Activated T-cell treated with anti-CD3 and anti-CD28 coated beads, Interleukin-2, amount 50 U/mL, for 24 hours (primary cell): Measurements from ENCODE around the gene PTX3.

Experiments
- DNase-seq: peaks from one replicate; pipeline ENCODE4 v3.0.0-alpha.2; 2020
- H3K27ac Mint-ChIP-seq: 2 replicates; pipeline ENCODE4 v1.8.0; 2020; ENCODE audit warnings: mild to moderate bottlenecking, mixed read lengths
- H3K27me3 Mint-ChIP-seq: 2 replicates; pipeline ENCODE4 v1.8.0; 2020; ENCODE audit warnings: mixed read lengths
- H3K36me3 Mint-ChIP-seq: 2 replicates; pipeline ENCODE4 v1.8.0; 2020; ENCODE audit warnings: low read depth, mixed read lengths
- H3K4me1 Mint-ChIP-seq: 2 replicates; pipeline ENCODE4 v1.8.0; 2020; ENCODE audit warnings: low read depth, mixed read lengths
- H3K4me3 Mint-ChIP-seq: 2 replicates; pipeline ENCODE4 v1.8.0; 2020; ENCODE audit warnings: mild to moderate bottlenecking, moderate library complexity, mixed read lengths
- H3K9me3 Mint-ChIP-seq: 2 replicates; pipeline ENCODE4 v1.8.0; 2020; ENCODE audit warnings: mixed read lengths

Gene PTX3

DNA sequence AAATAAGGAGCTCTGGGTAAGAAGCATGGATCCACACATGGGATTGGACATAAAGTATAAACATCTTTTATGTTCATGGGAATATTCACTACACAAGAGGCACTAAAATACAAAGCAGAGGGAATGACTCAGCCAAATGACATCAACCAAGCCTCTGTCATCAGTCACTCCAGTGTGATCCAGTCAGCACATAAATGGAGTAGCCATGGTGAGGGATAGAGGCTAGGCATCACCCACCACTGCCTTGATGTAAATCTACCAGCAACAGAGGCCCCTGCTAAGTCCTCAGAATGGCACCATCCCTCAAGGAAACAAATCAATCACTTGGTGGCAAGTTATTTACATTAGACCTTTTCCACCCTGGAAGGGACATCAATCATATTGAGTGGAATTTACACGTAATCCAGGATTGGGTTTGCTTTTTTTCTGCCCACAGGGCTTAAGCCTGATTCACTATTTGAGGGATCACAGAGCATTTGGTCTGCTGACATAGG, 39.3 kb downstream of the PTX3 start:
- Mint-ChIP-seq H3K4me1 (no peaks in the 10 kb centered on the region), H3K9me3 (no peaks in the 10 kb centered on the region), H3K4me3 (no peak overlapping the region), H3K27me3 (peaks cover 2% of the 10 kb centered on the region), H3K27ac (no peak overlapping the region), H3K36me3 (no peaks in the 10 kb centered on the region)
- DNase-seq, result no peak

DNA sequence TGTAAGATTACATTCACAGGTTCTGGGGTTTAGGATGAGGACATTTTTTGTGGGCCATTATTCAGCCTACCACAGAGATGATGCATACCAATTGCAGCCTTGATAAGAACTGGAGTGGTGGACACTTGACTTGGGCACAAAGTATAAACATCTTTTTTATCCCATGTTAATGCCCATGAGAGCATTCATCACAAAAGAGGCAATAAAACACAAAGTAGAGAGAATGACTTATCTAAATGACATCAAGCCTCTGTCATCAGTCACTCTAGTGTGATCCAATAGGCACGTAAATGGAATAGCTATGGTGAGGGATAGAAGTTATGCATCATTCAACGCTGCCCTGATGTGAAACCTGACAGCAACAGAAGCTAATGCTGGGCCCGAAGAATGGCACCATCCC, 40.8 kb downstream of the PTX3 start:
- peaks cover under 1% of the 10 kb centered on the region for H3K9me3 Mint-ChIP-seq
- H3K36me3 Mint-ChIP-seq, result no peaks in the 10 kb centered on the region
- H3K27me3 Mint-ChIP-seq, result peaks cover 12% of the 10 kb centered on the region
- H3K4me3 Mint-ChIP-seq, result no peak overlapping the region
- no peaks in the 10 kb centered on the region for H3K4me1 Mint-ChIP-seq
- DNase-seq, result no peak
- H3K27ac Mint-ChIP-seq, result no peak overlapping the region

DNA sequence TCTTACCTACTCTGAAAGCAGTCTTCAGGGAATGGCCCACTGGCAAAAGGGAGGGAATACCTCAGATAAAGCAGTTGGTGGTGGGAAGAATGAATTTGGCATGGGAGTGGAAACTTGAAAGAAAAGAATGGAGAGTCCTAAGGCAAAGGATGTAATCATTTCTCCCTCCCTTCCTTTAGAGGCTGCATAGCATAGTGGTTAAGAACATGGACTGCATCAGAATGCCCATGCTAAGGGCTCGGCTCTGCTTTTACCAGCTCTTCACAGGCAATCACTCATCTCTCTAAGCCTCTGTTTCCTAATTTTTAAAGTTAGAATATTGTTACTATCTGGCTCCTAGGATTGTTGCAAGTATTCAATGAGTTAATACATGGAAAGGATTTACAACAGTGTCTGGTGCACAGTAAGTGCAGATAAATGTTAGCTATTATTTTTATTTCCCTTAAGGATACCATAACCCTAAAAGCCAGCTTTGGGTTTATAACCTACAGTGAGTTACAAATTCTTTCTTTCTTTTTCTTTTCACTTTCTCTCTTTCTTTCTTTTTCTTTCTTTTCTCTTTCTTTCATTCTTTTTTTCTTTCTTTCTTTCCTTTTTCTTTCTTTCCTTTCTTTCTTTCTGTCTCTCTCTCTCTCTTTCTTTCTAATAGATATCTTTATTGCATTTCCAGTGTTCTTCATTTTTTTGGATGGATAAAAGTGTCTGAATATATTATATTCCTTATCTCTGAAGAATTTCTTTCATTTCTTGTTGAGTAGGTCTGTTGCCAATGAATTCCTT, 43.0 kb downstream of the PTX3 start:
- no peak for DNase-seq
- H3K27ac Mint-ChIP-seq, result no peak overlapping the region
- peaks cover 2% of the 10 kb centered on the region for H3K9me3 Mint-ChIP-seq
- no peaks in the 10 kb centered on the region for H3K36me3 Mint-ChIP-seq
- H3K27me3 Mint-ChIP-seq, result peaks cover 22% of the 10 kb centered on the region
- H3K4me3 Mint-ChIP-seq, result no peak overlapping the region
- no peaks in the 10 kb centered on the region for H3K4me1 Mint-ChIP-seq

DNA sequence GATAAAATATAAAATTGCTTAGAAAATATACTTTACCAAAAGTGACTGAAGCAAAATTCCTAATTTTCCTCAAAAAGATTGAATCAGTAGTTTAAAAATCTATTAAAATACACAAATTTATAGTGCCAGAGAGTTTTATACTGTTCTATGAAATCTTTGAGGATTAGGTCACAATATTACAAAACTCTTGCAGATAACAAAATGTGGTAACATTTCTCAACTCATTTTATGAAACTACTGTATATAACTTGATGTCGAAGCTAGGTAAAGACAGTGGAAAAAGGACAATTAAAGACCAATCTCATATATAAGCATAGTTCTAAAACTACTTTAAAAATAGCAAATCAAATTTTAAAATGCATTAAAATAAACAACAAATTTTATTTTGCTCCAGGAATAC, 50.7 kb downstream of the PTX3 start:
- no peaks in the 10 kb centered on the region for H3K36me3 Mint-ChIP-seq
- no peak for DNase-seq
- H3K27me3 Mint-ChIP-seq, result peaks cover 16% of the 10 kb centered on the region
- H3K9me3 Mint-ChIP-seq, result peaks cover 2% of the 10 kb centered on the region
- H3K4me1 Mint-ChIP-seq, result no peaks in the 10 kb centered on the region
- no peak overlapping the region for H3K27ac Mint-ChIP-seq
- no peak overlapping the region for H3K4me3 Mint-ChIP-seq

DNA sequence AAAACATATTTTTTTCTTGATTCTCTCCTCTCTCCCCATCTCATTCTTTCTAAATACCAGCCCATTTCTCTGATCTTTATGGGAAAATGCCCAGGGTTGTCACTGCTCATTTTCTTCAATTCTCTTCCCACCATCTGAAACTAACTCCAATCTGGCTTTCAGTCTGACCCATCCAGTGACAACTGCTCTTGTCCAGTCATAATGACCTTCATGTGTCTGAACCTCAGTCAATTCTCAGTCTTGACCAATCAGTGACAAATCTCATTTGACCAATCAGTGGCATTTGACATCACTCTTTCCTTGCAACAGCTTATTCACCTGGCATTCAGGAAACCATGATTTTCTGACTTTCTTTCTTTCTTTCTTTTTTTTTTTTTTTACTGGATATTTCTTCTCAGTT, 51.5 kb downstream of the PTX3 start:
- Mint-ChIP-seq H3K36me3 (no peaks in the 10 kb centered on the region), H3K27me3 (peaks cover 8% of the 10 kb centered on the region), H3K27ac (no peak overlapping the region), H3K9me3 (no peaks in the 10 kb centered on the region), H3K4me3 (no peak overlapping the region), H3K4me1 (no peaks in the 10 kb centered on the region)
- no peak for DNase-seq

DNA sequence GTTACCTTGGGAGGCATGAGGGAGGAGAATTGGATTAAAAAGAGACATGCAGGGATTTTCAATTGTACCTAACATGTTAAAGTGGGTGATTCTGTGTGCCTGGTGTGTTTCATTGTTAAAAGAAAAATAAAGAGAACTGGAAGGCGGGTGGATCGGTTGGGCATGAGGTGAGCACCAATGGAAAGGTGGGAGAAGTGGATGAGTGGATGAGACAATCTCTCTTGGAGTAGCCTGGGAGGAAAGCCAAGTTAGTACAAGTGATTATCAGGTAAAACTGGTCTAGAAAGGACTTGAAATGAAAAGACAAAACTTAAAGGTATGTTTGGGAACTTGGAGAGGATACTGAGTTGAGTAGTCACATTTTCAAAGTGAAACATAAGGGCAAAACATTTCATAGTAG, 54.5 kb downstream of the PTX3 start:
- Mint-ChIP-seq H3K27me3 (peaks cover 16% of the 10 kb centered on the region), H3K27ac (no peak overlapping the region), H3K4me1 (no peaks in the 10 kb centered on the region), H3K4me3 (no peak overlapping the region), H3K9me3 (no peaks in the 10 kb centered on the region), H3K36me3 (no peaks in the 10 kb centered on the region)
- DNase-seq, result no peak
